ENCODE measurements around the gene NCBP2. TPM values are rescaled to one million over a fixed set of nuclear protein-coding genes. Genes with fewer than 3 reads are reported as not detected.

NCBP2 gene
- total RNA-seq = 54.7 TPM
- long read RNA-seq, full-length matches to known transcripts = 78 of 122 reads
- long read RNA-seq, partial matches to known transcripts = 0 of 122 reads
- long read RNA-seq, other reads (novel, unspliced or antisense) = 44 of 122 reads

GRCh38 chr3:196942226-196942914, at the start of gene NCBP2:
Gene NCBP2 (minus strand): TSS chr3:196942528. CDS start chr3:196942503, 25 bp downstream.
- Histone ChIP-seq H3K27me3 (no peaks in the 10 kb centered on the region), H3K4me3 (peak within 1 kb of the TSS; percentile 95), H3K9me3 (no peaks in the 10 kb centered on the region), H3K36me3 (peaks cover 21% of the 10 kb centered on the region), H3K4me1 (peaks cover 25% of the 10 kb centered on the region), H3K27ac (peak within 1 kb of the TSS; percentile 98)
- ATAC-seq = peak; percentile 98
- peak; percentile 100 for DNase-seq
- intact Hi-C loops (cut with DNase I) = no loop called here
- peak; percentile 65 for TF ChIP-seq CTCF (IDR thresholded peaks at IDR 0.05)

GRCh38 chr3:196991581-196992460, 49.5 kb upstream of the NCBP2 start:
- intact Hi-C loops (cut with DNase I) = no loop called here
- no peaks in the 10 kb centered on the region for H3K36me3 ChIP-seq
- ATAC-seq (no peak), DNase-seq (peak; percentile 57)
- no peaks in the 10 kb centered on the region for H3K9me3 ChIP-seq
- TF ChIP-seq CTCF (IDR thresholded peaks at IDR 0.05) = no peak
- peaks cover under 1% of the 10 kb centered on the region for H3K27me3 ChIP-seq
- no peaks in the 10 kb centered on the region for H3K4me1 ChIP-seq
- no peak overlapping the region for H3K27ac ChIP-seq
- no peak overlapping the region for H3K4me3 ChIP-seq

- peak; percentile 27 for DNase-seq
- intact Hi-C loops (cut with DNase I) = no loop called here
- peaks cover 3% of the 10 kb centered on the region for H3K27me3 ChIP-seq
- no peak overlapping the region for H3K4me3 ChIP-seq
- ATAC-seq = no peak
- no peaks in the 10 kb centered on the region for H3K4me1 ChIP-seq
- H3K27ac ChIP-seq = no peak overlapping the region
- no peaks in the 10 kb centered on the region for H3K9me3 ChIP-seq
- H3K36me3 ChIP-seq = no peaks in the 10 kb centered on the region
- no peak for TF ChIP-seq CTCF (IDR thresholded peaks at IDR 0.05)
These were observed 48.3 kb upstream of the NCBP2 start for GRCh38 chr3:196990601-196991007.

GRCh38 chr3:196989721-196990262, 47.5 kb upstream of the NCBP2 start:
- Histone ChIP-seq H3K36me3 (no peaks in the 10 kb centered on the region), H3K27me3 (peaks cover 3% of the 10 kb centered on the region), H3K4me3 (no peak overlapping the region), H3K4me1 (no peaks in the 10 kb centered on the region), H3K9me3 (no peaks in the 10 kb centered on the region), H3K27ac (no peak overlapping the region)
- TF ChIP-seq CTCF (IDR thresholded peaks at IDR 0.05) = no peak
- ATAC-seq (no peak), DNase-seq (peak; percentile 61)
- intact Hi-C loops (cut with DNase I) = no loop called here

- DNase-seq (peak; percentile 22), ATAC-seq (no peak)
- Histone ChIP-seq H3K36me3 (no peaks in the 10 kb centered on the region), H3K27me3 (peaks cover 3% of the 10 kb centered on the region), H3K27ac (no peak overlapping the region), H3K4me1 (no peaks in the 10 kb centered on the region), H3K4me3 (no peak overlapping the region), H3K9me3 (no peaks in the 10 kb centered on the region)
- TF ChIP-seq CTCF (IDR thresholded peaks at IDR 0.05) = no peak
- intact Hi-C loops (cut with DNase I) = no loop called here
These were observed 46.1 kb upstream of the NCBP2 start for GRCh38 chr3:196988241-196989029.

Measured in upper lobe of right lung (tissue), 1 donor.